ENCODE results near the gene ABCD2.
"Not testable (repeated sequence)": the region's sequence is repeated elsewhere in the genome, so short reads cannot be mapped to it uniquely, and the experiment has no call there.

DNA sequence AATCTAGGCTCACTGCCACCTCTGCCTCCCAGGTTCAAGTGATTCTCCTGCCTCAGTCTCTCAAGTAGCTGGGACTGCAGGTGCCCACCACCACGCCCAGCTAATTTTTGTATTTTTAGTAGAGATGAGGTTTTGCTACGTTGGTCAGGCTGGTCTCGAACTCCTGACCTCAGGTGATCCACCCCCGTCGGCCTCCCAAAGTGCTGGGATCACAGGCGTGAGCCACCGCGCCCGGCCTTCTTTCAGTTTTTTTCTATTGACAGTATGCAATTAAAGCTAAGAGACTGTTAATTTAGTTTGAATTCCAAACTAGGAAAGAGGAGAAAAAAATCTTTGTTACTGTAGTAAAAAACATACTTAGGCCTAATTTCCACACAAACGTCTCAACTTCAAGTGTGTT, 3.6 kb upstream of the ABCD2 start:
- not testable (repeated sequence) for TF ChIP-seq CTCF (conservative IDR thresholded peaks at IDR 0.05; ENCODE audit: low read depth, low read length); CHD1 (IDR thresholded peaks at IDR 0.05; ENCODE audit: low read depth, low read length); RFX5 (IDR thresholded peaks at IDR 0.05; ENCODE audit: low read depth, low read length)
